Trophoblast cell (in vitro differentiated cells and primary cell): Measurements from ENCODE around the gene NSG2.

ENCODE experiments used
- DNase-seq, 2 donors: peaks; one replicate each; pipeline ENCODE4 v3.0.0-alpha.2; 2016
- H2AFZ ChIP-seq: 2 replicates; pipeline ENCODE4 v1.6.1; 2013; ENCODE audit warnings: low read length, moderate library complexity, mild to moderate bottlenecking; ENCODE audit not compliant: insufficient read depth, poor library complexity
- H2AK5ac ChIP-seq: 2 replicates; pipeline ENCODE4 v1.6.1; 2013; ENCODE audit warnings: mild to moderate bottlenecking, low read length
- H2BK120ac ChIP-seq: 2 replicates; pipeline ENCODE4 v1.6.1; 2013; ENCODE audit warnings: low read length, mild to moderate bottlenecking, moderate library complexity; ENCODE audit not compliant: insufficient read depth, poor library complexity
- H2BK12ac ChIP-seq: 2 replicates; pipeline ENCODE4 v1.6.1; 2013; ENCODE audit warnings: mild to moderate bottlenecking, low read length, moderate library complexity
- H2BK5ac ChIP-seq: 2 replicates; pipeline ENCODE4 v1.6.1; 2013; ENCODE audit warnings: low read length, low read depth, moderate library complexity, mild to moderate bottlenecking; ENCODE audit not compliant: poor library complexity
- H3K14ac ChIP-seq: 2 replicates; pipeline ENCODE4 v1.6.1; 2013; ENCODE audit warnings: mild to moderate bottlenecking, low read length
- H3K18ac ChIP-seq: 2 replicates; pipeline ENCODE4 v1.6.1; 2013; ENCODE audit warnings: mild to moderate bottlenecking, low read length
- H3K23ac ChIP-seq: 2 replicates; pipeline ENCODE4 v1.6.1; 2013; ENCODE audit warnings: low read length
- H3K27ac ChIP-seq: 2 replicates; pipeline ENCODE4 v1.5.1; 2013; ENCODE audit warnings: low read depth, mild to moderate bottlenecking, inconsistent platforms, low read length, moderate library complexity
- H3K27me3 ChIP-seq: 2 replicates; pipeline ENCODE4 v1.6.1; 2013; ENCODE audit warnings: inconsistent platforms, mild to moderate bottlenecking, low read length, moderate library complexity; ENCODE audit not compliant: insufficient read depth
- H3K36me3 ChIP-seq, 2 experiments: 1 replicate in 1 of 2; 2 replicates in 1 of 2; pipeline ENCODE4 v1.6.1; 2013; ENCODE audit warnings: low read length in 2 of 2, mild to moderate bottlenecking in 2 of 2, moderate library complexity in 1 of 2; ENCODE audit not compliant: insufficient read depth in 2 of 2, control insufficient read depth in 1 of 2
- H3K4ac ChIP-seq: 2 replicates; pipeline ENCODE4 v1.6.1; 2013; ENCODE audit warnings: low read depth, mild to moderate bottlenecking, low read length, moderate library complexity
- H3K4me1 ChIP-seq, 2 experiments: 1 replicate in 1 of 2; 2 replicates in 1 of 2; pipeline ENCODE4 v1.6.1; 2013; ENCODE audit warnings: low read length in 2 of 2, mild to moderate bottlenecking in 2 of 2, moderate library complexity in 1 of 2; ENCODE audit not compliant: insufficient read depth in 2 of 2, control insufficient read depth in 1 of 2
- H3K4me2 ChIP-seq: 2 replicates; pipeline ENCODE4 v1.6.1; 2013; ENCODE audit warnings: inconsistent platforms, mild to moderate bottlenecking, low read length, moderate library complexity
- H3K4me3 ChIP-seq: 2 replicates; pipeline ENCODE4 v1.5.1; 2013; ENCODE audit warnings: mild to moderate bottlenecking, low read depth, low read length, inconsistent platforms
- H3K79me1 ChIP-seq: one replicate; pipeline ENCODE4 v1.6.1; 2013; ENCODE audit warnings: low read length
- H3K79me2 ChIP-seq: 2 replicates; pipeline ENCODE4 v1.6.1; 2013; ENCODE audit warnings: low read length, mild to moderate bottlenecking; ENCODE audit not compliant: control insufficient read depth, insufficient read depth, poor library complexity
- H3K9ac ChIP-seq: 2 replicates; pipeline ENCODE4 v1.6.1; 2013; ENCODE audit warnings: mild to moderate bottlenecking, low read length
- H3K9me3 ChIP-seq: 2 replicates; pipeline ENCODE4 v1.6.1; 2013; ENCODE audit warnings: low read depth, mild to moderate bottlenecking, control low read depth, inconsistent platforms, low read length; ENCODE audit not compliant: insufficient read depth
- H4K12ac ChIP-seq: 2 replicates; pipeline ENCODE4 v1.6.1; 2013; ENCODE audit warnings: low read depth, mild to moderate bottlenecking, low read length, moderate library complexity
- H4K8ac ChIP-seq: 2 replicates; pipeline ENCODE4 v1.6.1; 2013; ENCODE audit warnings: low read depth, mild to moderate bottlenecking, low read length, moderate library complexity
- H4K91ac ChIP-seq: one replicate; pipeline ENCODE4 v1.6.1; 2013; ENCODE audit warnings: low read depth, mild to moderate bottlenecking, low read length, moderate library complexity
- WGBS: extraction: QIAGEN DNeasy Blood & Tissue Kit; methylation state at CpG from one replicate; pipeline ENCODE4 v1.1.7; 2013; ENCODE audit warnings: missing lambda C conversion rate; ENCODE audit not compliant: insufficient read length, insufficient coverage; ENCODE audit errors: extremely low coverage; 5-methylcytosine and 5-hydroxymethylcytosine counted together

The NSG2 gene

GRCh38 chr5:174151599-174152181, 106.2 kb downstream of the NSG2 start:
- Histone ChIP-seq H3K9me3 (no peaks in the 10 kb centered on the region), H2AFZ (no peak overlapping the region), H3K4me1 (no peaks in the 10 kb centered on the region), H3K23ac (peak overlapping the region; percentile 99), H3K79me2 (no peaks in the 10 kb centered on the region), H3K4ac (no peak overlapping the region), H3K36me3 (no peaks in the 10 kb centered on the region), H3K14ac (no peak overlapping the region), H2BK5ac (no peak overlapping the region), H4K8ac (no peak overlapping the region), H3K9ac (no peak overlapping the region), H2AK5ac (no peak overlapping the region), H3K4me3 (no peak overlapping the region), H4K12ac (no peak overlapping the region), H3K18ac (no peak overlapping the region), H3K27me3 (no peaks in the 10 kb centered on the region), H3K4me2 (no peak overlapping the region), H2BK12ac (no peak overlapping the region), H3K79me1 (no peaks in the 10 kb centered on the region), H3K27ac (no peak overlapping the region), H4K91ac (no peak overlapping the region), H2BK120ac (no peak overlapping the region)
- DNase-seq = no peak
- no CpG with 5 or more reads among the region's 3 CpGs for WGBS

- Histone ChIP-seq H4K8ac (no peak overlapping the region), H3K27ac (no peak overlapping the region), H3K36me3 (no peaks in the 10 kb centered on the region), H4K12ac (no peak overlapping the region), H3K27me3 (no peaks in the 10 kb centered on the region), H3K79me1 (no peaks in the 10 kb centered on the region), H3K14ac (no peak overlapping the region), H2BK5ac (no peak overlapping the region), H2AFZ (no peak overlapping the region), H3K18ac (no peak overlapping the region), H2BK120ac (no peak overlapping the region), H3K4me2 (no peak overlapping the region), H4K91ac (no peak overlapping the region), H3K9ac (no peak overlapping the region), H3K23ac (no peak overlapping the region), H3K4me3 (no peak overlapping the region), H3K9me3 (peaks cover 2% of the 10 kb centered on the region), H3K4me1 (no peaks in the 10 kb centered on the region), H2BK12ac (no peak overlapping the region), H2AK5ac (no peak overlapping the region), H3K79me2 (no peaks in the 10 kb centered on the region), H3K4ac (no peak overlapping the region)
- WGBS = no CpG with 5 or more reads among the region's 1 CpG
- no peak for DNase-seq
Measured at GRCh38 chr5:174154559-174154958, 109.1 kb downstream of the NSG2 start.

- Histone ChIP-seq H2BK12ac (no peak overlapping the region), H3K79me2 (no peaks in the 10 kb centered on the region), H3K4me1 (no peaks in the 10 kb centered on the region), H4K91ac (no peak overlapping the region), H2AFZ (no peak overlapping the region), H3K4ac (no peak overlapping the region), H3K4me3 (no peak overlapping the region), H2BK5ac (no peak overlapping the region), H3K27me3 (no peaks in the 10 kb centered on the region), H3K14ac (no peak overlapping the region), H3K27ac (no peak overlapping the region), H3K18ac (no peak overlapping the region), H2BK120ac (no peak overlapping the region), H3K9ac (no peak overlapping the region), H3K23ac (no peak overlapping the region), H4K8ac (no peak overlapping the region), H4K12ac (no peak overlapping the region), H3K4me2 (no peak overlapping the region), H3K79me1 (no peaks in the 10 kb centered on the region), H3K9me3 (peaks cover 2% of the 10 kb centered on the region), H3K36me3 (no peaks in the 10 kb centered on the region), H2AK5ac (no peak overlapping the region)
- WGBS = no CpG with 5 or more reads among the region's 1 CpG
- no peak for DNase-seq
Measured at GRCh38 chr5:174155281-174155680, 109.8 kb downstream of the NSG2 start.

- no CpG with 5 or more reads among the region's 3 CpGs for WGBS
Measured at GRCh38 chr5:174155706-174156105, 110.2 kb downstream of the NSG2 start.

More at GRCh38 chr5:174155706-174156105, 110.2 kb downstream of the NSG2 start:
- no peak overlapping the region for H2BK5ac ChIP-seq
- no peaks in the 10 kb centered on the region for H3K27me3 ChIP-seq
- H2BK12ac ChIP-seq = no peak overlapping the region
- no peak overlapping the region for H3K18ac ChIP-seq
- H3K4me3 ChIP-seq = no peak overlapping the region
- H3K27ac ChIP-seq = no peak overlapping the region
- no peaks in the 10 kb centered on the region for H3K79me2 ChIP-seq
- H3K23ac ChIP-seq = no peak overlapping the region
- H4K8ac ChIP-seq = no peak overlapping the region
- H3K4me2 ChIP-seq = no peak overlapping the region
- no peak overlapping the region for H2AK5ac ChIP-seq
- no peak overlapping the region for H4K12ac ChIP-seq
- DNase-seq = no peak
- peaks cover 2% of the 10 kb centered on the region for H3K9me3 ChIP-seq
- no peak overlapping the region for H4K91ac ChIP-seq
- H3K9ac ChIP-seq = no peak overlapping the region
- H2BK120ac ChIP-seq = no peak overlapping the region
- H2AFZ ChIP-seq = no peak overlapping the region
- H3K14ac ChIP-seq = no peak overlapping the region
- no peaks in the 10 kb centered on the region for H3K79me1 ChIP-seq
- H3K36me3 ChIP-seq = no peaks in the 10 kb centered on the region
- H3K4me1 ChIP-seq = no peaks in the 10 kb centered on the region
- no peak overlapping the region for H3K4ac ChIP-seq
